ENCODE data around the gene HSD17B4. TPM values are rescaled to one million over a fixed set of nuclear protein-coding genes. Genes with fewer than 3 reads are reported as not detected.

The HSD17B4 gene
- total RNA-seq, 1 experiment from 2014 or later = 269 TPM

- Histone ChIP-seq H2AFZ (ENCODE audit: low read length) (no peak overlapping the region), H3T11ph (ENCODE audit: low read length) (no peak overlapping the region), H3K14ac (ENCODE audit: insufficient read depth, low read length) (no peak overlapping the region), H3K4ac (ENCODE audit: low read depth, low read length) (no peak overlapping the region), H2BK120ac (ENCODE audit: low read depth, low read length, poor library complexity, severe bottlenecking) (no peak overlapping the region), H3K23ac (ENCODE audit: insufficient read length, low read depth, low read length) (no peak overlapping the region), H4K8ac (replicated peaks; ENCODE audit: insufficient read length, low read depth, low read length) (no peak overlapping the region), H2BK20ac (ENCODE audit: low read depth, low read length, poor library complexity, severe bottlenecking) (no peak overlapping the region), H2BK15ac (ENCODE audit: low read depth, low read length) (no peak overlapping the region), H3K79me1 (ENCODE audit: insufficient read depth, low read depth, low read length, poor library complexity, severe bottlenecking) (no peaks in the 10 kb centered on the region), H3K9me3 (ENCODE audit: control insufficient read depth, low read depth, low read length) (no peaks in the 10 kb centered on the region), H3K27me3 (ENCODE audit: insufficient read depth, low read length) (no peaks in the 10 kb centered on the region), H3K79me2 (ENCODE audit: insufficient read depth, low read length) (no peaks in the 10 kb centered on the region), H4K20me1 (ENCODE audit: control insufficient read depth, insufficient read depth, insufficient read length) (no peaks in the 10 kb centered on the region), H3K23me2 (ENCODE audit: insufficient read length, low read depth, low read length, poor library complexity, severe bottlenecking) (no peaks in the 10 kb centered on the region), H3K9ac (ENCODE audit: extremely low read depth, insufficient read length, low read length) (no peak overlapping the region), H2BK5ac (ENCODE audit: insufficient read length, low read length) (no peak overlapping the region), H4K91ac (ENCODE audit: insufficient read length, low read depth, low read length) (no peak overlapping the region), H2BK12ac (ENCODE audit: insufficient read length, low read depth, low read length) (no peak overlapping the region), H3K27ac (ENCODE audit: insufficient read length, low read depth, low read length) (no peak overlapping the region), H4K5ac (ENCODE audit: insufficient read length, low read depth, low read length) (no peak overlapping the region), H3K18ac (ENCODE audit: insufficient read length, low read depth, low read length) (no peak overlapping the region), H3K56ac (ENCODE audit: insufficient read length, low read depth, low read length) (no peak overlapping the region), H3K4me1 (ENCODE audit: insufficient read depth, low read length) (no peaks in the 10 kb centered on the region), H3K4me2 (ENCODE audit: insufficient read depth, insufficient read length, low read length) (no peak overlapping the region), H2AK5ac (ENCODE audit: insufficient read length, low read length) (no peak overlapping the region)
- no peak for TF ChIP-seq CTCF (conservative IDR thresholded peaks at IDR 0.05)
- H3K9me3 Mint-ChIP-seq = no peaks in the 10 kb centered on the region
- DNase-seq = no peak
- H3K4me3 Mint-ChIP-seq = no peak overlapping the region
- no peaks in the 10 kb centered on the region; the same call in none of the 2 replicates for H3K27me3 Mint-ChIP-seq (ENCODE audit: low read depth)
- no peaks in the 10 kb centered on the region for H3K4me1 Mint-ChIP-seq
- no peaks in the 10 kb centered on the region for H3K36me3 Mint-ChIP-seq (ENCODE audit: insufficient read depth in 1 of 3, low read depth in 3 of 3)
- H3K27ac Mint-ChIP-seq = no peak overlapping the region; a peak in 1 of 7 replicates
These were observed 118.6 kb downstream of the HSD17B4 start for GRCh38 chr5:119570910-119571309.

Data from H9 (cell line).